HEK293T (cell line): ENCODE measurements around the gene GPR151.

Experiments used
- CTCF ChIA-PET: fragments of 350-600 bp; formaldehyde crosslinking; extraction: SDS; loops from one replicate; lab custom pipeline; 2021; ENCODE audit warnings: antibody characterized with exemption, inconsistent platforms; lab: Yijun Ruan, JAX
- POLR2A ChIA-PET: fragments of 350-600 bp; formaldehyde crosslinking; extraction: SDS; loops from one replicate; lab custom pipeline; 2020; ENCODE audit warnings: antibody characterized with exemption, inconsistent platforms; lab: Yijun Ruan, JAX
- DNase-seq: peaks from one replicate; pipeline ENCODE4 v3.0.0; 2012; ENCODE audit warnings: mixed read lengths; ENCODE audit errors: extremely low spot score
- ARNT ChIP-seq: fragments of 450-650 bp; IDR thresholded peaks from 2 replicates; pipeline ENCODE4 v1.6.1; 2017; ENCODE audit warnings: mild to moderate bottlenecking
- BHLHE40 ChIP-seq: fragments of 450-650 bp; IDR thresholded peaks from 2 replicates; pipeline ENCODE4 v1.6.1; 2016; ENCODE audit warnings: mild to moderate bottlenecking, moderate library complexity, borderline replicate concordance
- CTBP1 ChIP-seq: fragments of 450-650 bp; IDR thresholded peaks from 2 replicates; pipeline ENCODE4 v1.6.1; 2016; ENCODE audit warnings: borderline replicate concordance
- ELF4 ChIP-seq: fragments of 450-650 bp; IDR thresholded peaks from 2 replicates; pipeline ENCODE4 v1.6.1; 2017; ENCODE audit warnings: antibody characterized with exemption
- FOXA1 ChIP-seq: fragments of 450-650 bp; IDR thresholded peaks from 2 replicates; pipeline ENCODE4 v1.6.1; 2016; ENCODE audit warnings: mild to moderate bottlenecking
- FOXK2 ChIP-seq: fragments of 450-650 bp; IDR thresholded peaks from 2 replicates; pipeline ENCODE4 v1.6.1; 2016; ENCODE audit warnings: mild to moderate bottlenecking
- FOXM1 ChIP-seq: fragments of 450-650 bp; IDR thresholded peaks from 2 replicates; pipeline ENCODE4 v1.6.1; 2017; ENCODE audit warnings: mild to moderate bottlenecking, borderline replicate concordance
- HDGF ChIP-seq: fragments of 450-650 bp; IDR thresholded peaks from 2 replicates; pipeline ENCODE4 v1.6.1; 2017; ENCODE audit warnings: antibody characterized with exemption, borderline replicate concordance
- L3MBTL2 ChIP-seq: fragments of 450-650 bp; conservative IDR thresholded peaks from 2 replicates; pipeline ENCODE4 v1.6.1; 2016; ENCODE audit warnings: mild to moderate bottlenecking
- LEF1 ChIP-seq: fragments of 450-650 bp; IDR thresholded peaks from 2 replicates; pipeline ENCODE4 v1.6.1; 2017; ENCODE audit warnings: mild to moderate bottlenecking, borderline replicate concordance
- NFRKB ChIP-seq: fragments of 450-650 bp; IDR thresholded peaks from 2 replicates; pipeline ENCODE4 v1.6.1; 2016; ENCODE audit warnings: mild to moderate bottlenecking, moderate library complexity
- PKNOX1 ChIP-seq: fragments of 450-650 bp; IDR thresholded peaks from 2 replicates; pipeline ENCODE4 v1.6.1; 2016
- SP1 ChIP-seq: fragments of 450-650 bp; IDR thresholded peaks from 2 replicates; pipeline ENCODE4 v1.6.1; 2017
- SUZ12 ChIP-seq: fragments of 450-650 bp; IDR thresholded peaks from 2 replicates; pipeline ENCODE4 v1.6.1; 2016; ENCODE audit warnings: mild to moderate bottlenecking
- TARDBP ChIP-seq: fragments of 450-650 bp; IDR thresholded peaks from 2 replicates; pipeline ENCODE4 v1.6.1; 2016
- ZNF384 ChIP-seq: fragments of 450-650 bp; IDR thresholded peaks from 2 replicates; pipeline ENCODE4 v1.6.1; 2016

Gene GPR151

GRCh38 chr5:146499680-146500079 is 16.3 kb downstream of the GPR151 start:
- peak; percentile 94 for TF ChIP-seq PKNOX1
- no peak for TF ChIP-seq FOXA1
- POLR2A ChIA-PET = no interaction called here
- no peak for DNase-seq
- CTCF ChIA-PET = no interaction called here

GRCh38 chr5:146494656-146495055 is 21.3 kb downstream of the GPR151 start:
- no peak for TF ChIP-seq CTBP1
- TF ChIP-seq SP1 = no peak
- TF ChIP-seq TARDBP = no peak
- TF ChIP-seq LEF1 = no peak
- no peak for TF ChIP-seq FOXM1
- TF ChIP-seq HDGF = no peak
- no peak for DNase-seq
- POLR2A ChIA-PET = no interaction called here

GRCh38 chr5:146490089-146490843 is 25.7 kb downstream of the GPR151 start:
- ChIA-PET CTCF (interaction anchor here (0.7 kb wide), 1 partner anchor 1094 kb away, joined by 6 read pairs; no protein-coding TSS in a partner anchor), POLR2A (no interaction called here)
- no peak for DNase-seq
- no peak for TF ChIP-seq LEF1
- no peak for TF ChIP-seq HDGF
- no peak for TF ChIP-seq NFRKB
- no peak for TF ChIP-seq SUZ12
- no peak for TF ChIP-seq FOXM1
- TF ChIP-seq L3MBTL2 = no peak
- no peak for TF ChIP-seq ELF4
- no peak for TF ChIP-seq PKNOX1
- no peak for TF ChIP-seq FOXA1
- no peak for TF ChIP-seq ARNT

More at GRCh38 chr5:146494656-146495055, 21.3 kb downstream of the GPR151 start:
- CTCF ChIA-PET = no interaction called here

- ChIA-PET POLR2A (no interaction called here), CTCF (no interaction called here)
- TF ChIP-seq FOXA1 (no peak), TARDBP (no peak), SUZ12 (no peak), FOXM1 (no peak), HDGF (no peak), L3MBTL2 (no peak), FOXK2 (no peak), ZNF384 (no peak), BHLHE40 (no peak), LEF1 (no peak), SP1 (no peak), PKNOX1 (no peak), ARNT (no peak), ELF4 (no peak), NFRKB (no peak), CTBP1 (no peak)
- DNase-seq = no peak
These were observed 31.1 kb downstream of the GPR151 start for GRCh38 chr5:146484714-146485391.

GRCh38 chr5:146482775-146483174 is 33.2 kb downstream of the GPR151 start:
- DNase-seq = no peak
- TF ChIP-seq SUZ12 (no peak), HDGF (no peak)
- ChIA-PET CTCF (no interaction called here), POLR2A (no interaction called here)

GRCh38 chr5:146475906-146476305 is 40.1 kb downstream of the GPR151 start:
- DNase-seq = no peak
- CTCF ChIA-PET = no interaction called here
- POLR2A ChIA-PET = no interaction called here
- TF ChIP-seq ARNT (no peak), NFRKB (no peak), FOXK2 (no peak), L3MBTL2 (no peak), SUZ12 (no peak), HDGF (no peak), FOXM1 (no peak), FOXA1 (no peak), ZNF384 (no peak), PKNOX1 (no peak), BHLHE40 (no peak), CTBP1 (no peak), SP1 (no peak), ELF4 (no peak), LEF1 (no peak), TARDBP (no peak)
